Stimulated activated CD4-positive, alpha-beta T cell treated with anti-CD3 and anti-CD28 coated beads, Interleukin-15, amount 100 ng/mL, for 1 hour (primary cell): Measurements from ENCODE around the gene SULT1A1.
"Not testable (repeated sequence)": the region's sequence is repeated elsewhere in the genome, so short reads cannot be mapped to it uniquely, and the experiment has no call there.

Source experiments
- DNase-seq, 2 donors: peaks; one replicate each; pipeline ENCODE4 v3.0.0-alpha.2; 2020; ENCODE audit warnings: low read depth in 1 of 2, low spot score in 1 of 2

Gene SULT1A1

DNA sequence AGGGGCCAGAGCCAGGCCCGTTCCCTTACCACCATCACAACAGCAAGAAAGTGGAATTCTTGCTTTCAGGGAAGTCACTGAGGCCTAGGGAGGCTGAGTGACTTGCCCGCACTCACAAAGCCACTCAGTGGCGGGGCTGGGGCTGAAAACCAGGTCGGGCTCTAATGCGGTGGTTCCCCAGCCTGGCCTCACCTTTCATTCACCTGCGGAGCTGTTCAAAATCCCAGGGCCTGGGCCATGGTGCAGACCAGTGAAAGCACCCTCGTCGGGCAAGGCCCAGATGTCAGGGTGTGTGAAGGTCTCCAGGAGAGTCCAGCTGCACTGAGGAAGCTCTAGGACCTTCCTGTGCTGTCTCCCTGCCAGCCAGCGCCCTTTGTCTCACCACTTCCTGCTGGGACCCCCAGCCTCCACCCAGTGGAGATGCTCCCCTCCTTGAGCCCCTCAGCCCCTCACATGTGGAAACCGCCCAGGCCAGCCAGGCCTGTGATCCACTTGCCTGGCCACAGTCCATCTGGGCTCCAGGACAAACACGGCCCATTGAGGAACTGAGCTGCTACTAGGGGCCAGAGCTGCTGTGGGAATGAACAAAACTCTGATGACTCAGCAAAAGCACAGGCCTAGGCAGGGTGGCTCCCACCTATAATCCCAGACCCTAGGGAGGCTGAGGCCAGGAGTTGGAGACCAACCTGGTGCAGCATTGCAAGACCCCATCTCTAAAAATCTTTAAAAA, 812 bp downstream of the SULT1A1 start:
- DNase-seq = not testable (repeated sequence)

DNA sequence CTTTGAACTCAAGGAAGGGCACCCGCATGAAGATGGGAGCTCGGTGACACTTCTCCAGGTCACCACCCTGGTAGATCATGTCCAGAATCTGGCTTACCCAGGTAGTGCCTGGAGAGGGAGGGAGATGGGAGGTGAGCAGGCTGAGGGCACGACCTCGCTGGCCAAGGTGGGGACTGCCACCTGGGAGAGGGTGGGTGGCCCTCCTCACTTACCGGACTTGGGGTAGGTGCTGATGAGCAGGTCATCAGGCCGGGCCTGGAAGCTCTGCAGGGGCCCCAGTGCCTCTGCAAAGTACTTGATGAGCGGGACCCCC, 1.4 kb downstream of the SULT1A1 start:
- DNase-seq = not testable (repeated sequence)

DNA sequence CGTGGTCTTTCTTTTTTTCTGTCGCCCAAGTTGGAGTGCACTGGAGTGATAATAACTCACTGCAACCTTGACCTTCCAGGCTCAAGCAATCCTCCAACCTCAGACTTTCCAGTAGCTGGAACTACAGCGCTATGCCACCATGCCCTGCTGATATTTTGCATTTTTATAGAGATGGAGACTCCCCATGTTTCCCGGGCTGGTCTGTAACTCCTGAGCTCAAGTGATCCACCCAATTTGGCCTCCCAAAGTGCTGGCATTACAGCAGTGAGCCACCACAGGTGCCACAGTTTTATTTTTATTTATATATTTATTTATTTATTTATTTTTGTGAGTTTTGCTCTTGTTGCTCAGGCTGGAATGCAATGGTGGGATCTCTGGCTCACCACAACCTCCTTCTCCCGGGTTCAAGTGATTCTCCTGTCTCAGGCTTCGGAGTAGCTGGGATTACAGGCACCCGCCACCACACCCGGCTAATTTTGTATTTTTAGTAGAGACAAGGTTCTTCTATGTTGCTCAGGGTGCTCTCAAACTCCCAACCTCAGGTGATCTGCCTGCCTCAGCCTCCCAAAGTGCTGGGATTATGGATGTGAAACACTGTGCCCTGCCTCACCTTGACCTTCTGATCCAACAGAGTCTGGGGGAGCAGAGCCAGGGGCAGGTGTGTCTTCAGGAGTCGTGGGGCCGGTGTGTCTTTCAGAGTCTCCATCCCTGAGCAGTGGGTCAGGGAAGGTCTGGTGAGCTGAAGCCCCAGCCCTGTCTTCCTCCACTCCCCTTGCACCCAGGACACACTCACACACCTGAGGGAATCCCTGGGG, 2.0 kb downstream of the SULT1A1 start:
- DNase-seq = not testable (repeated sequence)

DNA sequence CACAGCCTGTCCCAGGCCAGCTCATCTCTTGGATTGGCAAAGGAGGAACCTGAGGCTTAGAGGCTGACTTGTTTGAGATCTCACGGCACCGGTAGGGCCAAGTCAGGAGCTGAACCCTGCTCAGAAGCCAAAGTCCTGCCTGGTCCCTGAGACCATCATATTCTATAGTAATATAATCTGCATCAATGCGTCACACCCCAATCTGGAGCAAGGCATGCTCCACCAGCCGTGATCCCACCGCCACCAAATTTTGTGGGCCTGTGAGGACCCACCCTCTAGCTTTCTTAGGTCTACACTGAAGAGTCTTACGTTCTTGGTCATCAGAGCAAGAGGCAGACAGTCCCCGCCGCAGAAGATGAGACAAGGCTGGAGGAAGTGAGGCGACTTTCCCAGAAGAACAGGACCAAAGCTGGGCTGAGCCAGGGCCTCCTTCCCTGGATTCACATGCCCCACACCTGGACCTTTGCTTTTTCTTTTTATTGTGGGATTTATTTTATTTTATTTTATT, 2.7 kb downstream of the SULT1A1 start:
- DNase-seq = no peak

DNA sequence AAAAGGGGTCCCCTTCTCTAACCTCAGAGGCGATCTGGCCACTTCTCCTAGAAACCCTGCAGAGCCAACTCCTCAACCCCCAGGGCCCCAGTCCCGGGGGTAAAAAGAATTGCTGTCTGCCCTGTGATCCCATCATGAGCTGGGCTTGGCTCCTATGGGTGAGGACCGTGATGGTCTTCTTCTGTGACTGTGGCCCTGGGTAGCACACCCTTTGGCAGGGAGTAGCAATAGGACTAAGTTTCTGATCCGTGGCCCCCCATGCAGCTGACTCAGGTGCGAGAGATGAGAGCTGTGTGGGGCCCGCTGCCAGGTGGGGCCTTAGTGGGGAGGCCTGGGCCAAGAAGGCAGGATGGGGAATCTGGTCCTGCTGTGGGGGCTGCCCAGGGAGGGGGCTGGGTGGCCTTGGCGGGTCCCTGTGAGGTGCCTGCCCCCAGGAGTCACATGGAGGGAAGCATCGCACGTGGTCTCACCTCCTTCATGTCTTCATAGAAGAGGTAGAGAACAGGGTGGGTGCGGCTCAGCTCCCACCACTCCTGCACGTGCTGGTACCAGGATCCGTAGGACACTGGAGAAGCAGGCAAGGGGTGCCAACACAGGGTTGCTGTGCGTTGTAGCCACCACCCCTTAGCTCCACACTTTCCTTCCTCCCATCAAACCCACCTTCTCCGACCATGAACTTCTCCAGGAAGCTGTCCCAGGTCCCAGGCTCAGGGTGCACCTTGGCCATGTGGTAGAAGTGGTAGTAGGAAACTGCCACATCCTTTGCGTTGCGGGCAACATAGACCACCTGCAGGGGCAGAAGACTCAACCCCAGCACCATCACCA, 3.3 kb downstream of the SULT1A1 start:
- DNase-seq = no peak

DNA sequence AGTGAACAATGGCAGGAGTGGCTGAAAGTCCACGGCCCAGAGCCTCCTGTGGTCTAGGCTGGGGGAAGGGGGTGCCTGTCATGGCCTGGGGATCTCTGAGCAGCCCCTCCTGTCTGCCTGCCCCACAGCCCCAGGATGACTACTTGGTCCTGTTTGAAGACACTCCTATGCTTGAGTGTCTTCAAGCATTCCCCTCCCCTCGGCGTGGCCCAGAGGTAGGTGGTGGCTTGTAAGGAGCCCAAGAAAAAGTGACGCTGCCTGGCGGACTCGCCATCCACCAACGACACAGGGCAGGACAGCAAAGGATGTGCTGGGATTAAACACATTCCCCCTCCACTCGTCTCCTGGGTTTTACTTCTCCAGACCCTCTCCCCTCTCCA, 5.7 kb downstream of the SULT1A1 start:
- no peak for DNase-seq

DNA sequence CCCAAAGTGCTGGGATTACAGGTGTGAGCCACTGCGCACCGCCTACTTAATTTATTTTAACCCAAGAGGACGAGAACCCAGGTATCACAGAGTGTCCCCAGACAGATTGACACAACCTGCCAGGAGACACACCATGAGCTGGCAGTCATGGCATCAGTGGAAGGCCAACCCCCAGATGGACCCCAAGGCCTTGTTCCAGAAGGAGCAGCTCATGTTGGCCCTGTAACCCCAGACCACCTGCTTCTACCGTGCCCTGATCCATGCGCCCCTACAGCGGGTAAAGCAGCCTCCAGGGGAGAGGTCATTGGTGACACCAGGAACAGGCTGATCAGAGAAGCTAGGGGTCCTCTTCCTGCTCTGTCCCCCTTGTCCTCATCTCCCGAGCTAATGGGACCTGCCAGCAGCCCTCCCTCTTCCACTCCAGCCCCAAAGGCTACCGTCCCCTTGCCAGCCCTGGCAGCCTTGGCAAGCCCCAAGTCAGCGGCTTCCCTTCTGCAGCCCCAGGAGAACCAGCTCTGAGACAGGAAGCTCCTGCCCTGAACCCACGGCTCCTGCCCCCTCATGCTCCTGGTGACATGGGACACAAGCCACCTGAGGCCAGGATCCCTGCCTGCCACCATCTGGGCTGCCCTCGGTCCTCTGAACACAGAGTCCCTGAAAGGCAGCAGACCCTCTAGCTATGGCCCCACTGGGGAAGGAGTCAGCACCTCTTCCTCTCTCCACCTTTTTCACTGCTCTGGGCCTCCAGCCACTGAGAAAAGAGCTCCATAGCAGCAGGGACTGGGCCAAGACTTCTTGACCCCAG, 6.3 kb downstream of the SULT1A1 start:
- DNase-seq = no peak

DNA sequence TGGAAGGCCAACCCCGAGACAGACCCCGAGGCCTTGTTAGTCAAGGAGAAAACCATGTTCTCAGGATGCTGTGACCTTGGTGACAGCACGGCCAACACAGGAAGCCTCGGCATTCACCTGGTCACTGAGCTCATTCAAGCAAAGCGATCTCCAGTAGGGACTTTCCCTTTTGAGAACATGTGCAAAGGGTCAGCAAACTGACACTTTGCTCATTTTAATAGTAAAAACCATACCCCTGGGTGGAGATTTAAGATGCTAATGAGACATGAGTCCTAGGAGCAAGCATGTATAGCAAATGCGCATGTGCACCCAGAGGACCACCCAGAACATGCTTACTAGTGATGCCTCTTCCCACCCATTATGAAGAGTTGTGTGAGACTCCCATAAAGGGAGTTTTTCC, 7.3 kb downstream of the SULT1A1 start:
- no peak for DNase-seq

DNA sequence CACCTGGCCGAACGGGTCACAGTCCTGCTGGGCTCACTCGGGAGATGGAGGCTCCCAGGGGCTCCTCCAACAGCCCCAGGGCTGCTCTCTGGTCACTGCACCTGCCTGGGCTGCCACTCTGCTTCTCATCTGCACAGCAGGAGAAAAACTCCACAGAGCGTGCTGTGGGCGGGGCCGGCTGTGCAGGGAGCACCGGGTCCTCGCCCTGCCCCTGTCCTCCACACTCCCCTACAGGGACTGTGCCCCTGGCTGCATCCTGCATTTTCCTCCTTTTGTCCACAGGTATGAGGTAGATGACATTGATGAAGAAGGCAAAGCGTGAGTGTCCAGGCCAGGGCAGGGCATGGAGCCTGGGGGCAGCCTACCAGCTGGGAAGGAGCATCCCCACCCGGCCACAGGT, 7.8 kb downstream of the SULT1A1 start:
- DNase-seq = not testable (repeated sequence)

DNA sequence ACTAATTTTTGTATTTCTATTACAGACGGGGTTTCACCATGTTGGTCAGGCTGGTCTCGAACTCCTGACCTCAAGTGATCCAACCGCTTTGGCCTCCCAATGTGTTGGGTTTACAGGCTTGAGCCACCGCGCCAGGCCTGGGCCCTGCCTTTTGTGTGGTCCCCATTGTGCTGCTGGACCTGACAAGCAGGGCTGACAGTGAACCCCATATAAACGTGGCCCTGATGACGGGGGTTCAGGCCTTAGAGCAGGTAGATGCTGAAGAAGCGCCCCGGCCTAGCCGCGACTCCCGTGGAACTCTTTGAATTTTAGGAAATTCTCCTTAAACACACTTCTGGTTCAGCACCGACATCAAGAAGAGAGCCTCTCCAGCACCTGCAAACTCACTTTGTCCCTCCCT, 8.3 kb downstream of the SULT1A1 start:
- not testable (repeated sequence) for DNase-seq

DNA sequence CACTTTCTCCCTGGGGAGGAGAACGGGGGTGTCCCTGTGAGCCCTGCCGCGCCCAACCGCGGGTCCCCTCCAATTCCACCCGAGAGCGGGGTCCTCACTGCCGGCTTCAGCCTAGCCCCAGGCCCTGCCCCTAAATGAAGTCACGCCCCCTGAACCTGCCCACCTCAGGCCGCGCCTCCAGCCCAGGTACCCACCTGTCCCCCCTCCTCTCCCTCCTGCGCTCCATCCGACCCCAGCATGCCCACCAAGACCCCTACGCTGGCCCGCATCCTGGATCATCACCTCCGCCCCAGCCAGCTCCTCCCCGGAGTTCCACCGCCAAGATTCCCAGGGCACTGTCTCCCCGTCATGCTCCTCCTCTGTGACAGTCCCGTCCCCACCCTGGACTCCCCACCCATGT, 8.9 kb downstream of the SULT1A1 start:
- DNase-seq = not testable (repeated sequence)

DNA sequence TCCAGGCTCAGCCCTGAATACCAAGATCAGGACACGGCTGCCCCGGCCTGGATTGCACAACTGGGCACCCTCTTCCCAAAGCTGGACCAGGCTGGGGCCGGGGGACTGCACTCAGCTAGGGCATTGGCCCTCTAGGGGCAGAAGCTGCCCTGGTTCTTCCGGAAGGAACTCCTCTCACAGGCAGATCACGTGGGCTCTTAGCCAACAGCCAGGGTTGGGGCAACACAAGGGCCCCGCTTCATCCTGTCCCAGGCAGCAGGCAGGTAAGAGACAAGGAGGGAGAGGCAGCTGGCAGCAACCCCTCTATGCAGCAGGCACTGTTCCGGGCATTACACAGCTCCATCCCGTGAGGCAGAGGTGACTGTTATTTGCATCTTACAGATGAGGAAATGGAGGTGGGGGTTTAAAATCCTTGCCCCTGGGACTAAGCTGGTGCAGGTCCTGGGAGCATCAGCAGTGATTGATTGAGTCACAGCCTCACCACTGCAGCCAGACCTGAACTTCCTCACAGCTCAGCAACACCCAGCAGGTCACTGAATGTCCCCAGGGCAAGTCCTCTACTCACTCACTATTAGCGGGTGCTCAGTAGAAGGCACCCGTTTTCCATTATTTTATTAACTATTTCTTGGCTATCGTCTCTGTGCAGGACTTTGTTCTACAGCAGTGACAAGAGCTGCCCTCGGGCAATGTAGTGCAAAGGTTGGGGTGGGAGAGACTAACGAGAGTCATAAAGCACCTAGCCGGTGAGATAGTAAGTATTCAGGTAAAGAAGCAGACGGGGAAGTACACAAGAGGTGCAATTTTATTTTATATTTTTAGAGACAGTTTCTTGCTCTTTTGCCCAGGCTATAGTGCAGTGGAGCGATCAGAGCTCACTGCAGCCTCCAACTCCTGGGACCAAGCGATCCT, 10.2 kb downstream of the SULT1A1 start:
- DNase-seq = not testable (repeated sequence)

DNA sequence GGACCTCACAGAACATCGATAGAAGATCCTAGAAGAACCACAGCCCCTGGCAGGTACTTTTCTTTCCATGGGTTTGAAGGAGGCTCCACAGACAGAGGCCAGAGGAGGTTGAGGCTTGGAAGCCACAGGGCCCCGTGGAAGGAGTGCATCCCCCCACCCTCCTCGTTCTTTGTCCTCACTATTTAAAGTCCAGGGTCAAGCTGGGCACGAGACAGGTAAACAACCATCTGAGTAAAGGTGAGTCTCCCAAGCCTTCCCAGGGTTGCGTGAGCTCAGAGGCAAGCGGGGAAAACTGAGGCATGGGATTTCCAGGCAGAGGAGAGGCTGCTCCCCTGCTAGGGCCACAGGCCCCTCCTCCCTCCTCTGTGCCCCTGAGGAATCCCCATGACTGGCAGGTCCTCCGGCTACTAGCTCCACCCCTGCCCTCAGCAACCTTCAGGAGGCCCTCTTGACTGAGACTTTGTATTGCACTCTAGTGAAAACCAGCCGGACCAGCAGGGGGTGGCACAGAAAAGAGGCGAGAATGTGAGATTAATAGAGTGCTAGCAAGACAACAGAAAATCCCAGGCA, 12.1 kb downstream of the SULT1A1 start:
- DNase-seq = no peak

DNA sequence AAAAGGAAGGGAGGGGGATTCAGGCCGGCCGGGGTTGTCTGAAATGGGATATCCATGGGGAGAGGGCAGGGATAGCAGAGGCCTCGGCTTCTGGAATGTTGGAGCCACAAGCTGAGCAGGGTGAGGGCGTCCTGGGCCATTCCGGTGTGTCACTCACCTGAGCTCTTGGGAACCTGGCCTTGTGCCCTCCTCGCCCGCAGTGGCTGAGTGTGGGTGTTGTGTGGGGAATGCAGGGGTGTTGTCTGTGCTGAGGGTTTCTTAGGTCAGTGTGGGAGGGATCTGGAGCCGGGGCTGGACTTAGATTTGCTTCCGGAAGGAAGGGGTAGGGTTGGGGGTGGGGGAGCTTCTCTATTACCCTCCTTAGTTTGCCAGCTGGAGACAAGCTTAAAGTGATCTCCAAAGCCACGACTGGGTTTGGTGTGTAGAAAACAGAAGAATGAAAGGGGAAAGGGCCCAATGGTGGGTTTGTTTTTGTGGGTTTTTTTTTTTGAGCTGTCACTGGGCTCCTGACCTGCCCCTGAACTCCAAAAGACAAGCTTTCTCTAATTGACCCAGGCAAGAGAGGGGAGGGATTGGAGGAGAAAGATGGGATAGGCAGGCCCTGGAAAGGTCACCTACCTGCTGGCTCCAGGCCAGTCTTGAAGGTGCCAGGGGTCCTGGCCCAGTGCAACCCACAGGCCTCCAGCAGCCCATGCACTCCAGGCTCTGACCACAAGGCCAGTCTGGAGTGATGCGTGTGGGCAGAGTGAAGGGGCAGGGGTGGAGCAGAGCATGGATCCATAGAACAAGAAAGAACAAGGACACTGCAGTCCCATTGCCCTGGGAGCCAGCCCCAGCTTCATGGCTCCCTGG, 12.8 kb downstream of the SULT1A1 start, which contains the start of gene SULT1A2:
SULT1A2 (minus strand) TSS at position 211 of the 852 bp plus-strand sequence. CDS start 1,120 bp downstream, outside the sequence.
- DNase-seq = no peak

DNA sequence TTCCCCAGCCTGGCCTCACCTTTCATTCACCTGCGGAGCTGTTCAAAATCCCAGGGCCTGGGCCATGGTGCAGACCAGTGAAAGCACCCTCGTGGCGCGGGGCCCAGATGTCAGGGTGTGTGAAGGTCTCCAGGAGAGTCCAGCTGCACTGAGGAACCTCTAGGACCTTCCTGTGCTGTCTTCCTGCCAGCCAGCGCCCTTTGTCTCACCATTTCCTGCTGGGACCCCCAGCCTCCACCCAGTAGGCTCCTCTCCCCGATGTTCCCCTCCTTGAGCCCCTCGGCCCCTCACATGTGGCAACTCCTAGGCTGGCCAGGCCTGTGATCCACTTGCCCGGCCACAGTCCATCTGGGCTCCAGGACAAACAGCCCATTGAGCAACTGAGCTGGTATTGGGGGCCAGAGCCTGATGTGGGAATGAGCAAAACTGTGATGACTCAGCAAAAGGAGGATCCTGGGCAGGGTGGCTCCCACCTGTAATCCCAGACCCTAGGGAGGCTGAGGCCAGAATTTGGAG, 13.7 kb downstream of the SULT1A1 start:
- no peak for DNase-seq

DNA sequence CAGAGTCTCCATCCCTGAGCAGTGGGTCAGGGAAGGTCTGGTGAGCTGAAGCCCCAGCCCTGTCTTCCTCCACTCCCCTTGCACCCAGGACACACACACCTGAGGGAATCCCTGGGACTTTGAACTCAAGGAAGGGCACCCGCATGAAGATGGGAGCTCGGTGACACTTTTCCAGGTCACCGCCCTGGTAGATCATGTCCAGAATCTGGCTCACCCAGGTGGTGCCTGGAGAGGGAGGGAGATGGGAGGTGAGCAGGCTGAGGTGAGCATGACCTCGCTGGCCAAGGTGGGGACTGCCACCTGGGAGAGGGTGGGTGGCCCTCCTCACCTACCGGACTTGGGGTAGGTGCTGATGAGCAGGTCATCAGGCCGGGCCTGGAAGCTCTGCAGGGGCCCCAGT, 14.4 kb downstream of the SULT1A1 start:
- not testable (repeated sequence) for DNase-seq

DNA sequence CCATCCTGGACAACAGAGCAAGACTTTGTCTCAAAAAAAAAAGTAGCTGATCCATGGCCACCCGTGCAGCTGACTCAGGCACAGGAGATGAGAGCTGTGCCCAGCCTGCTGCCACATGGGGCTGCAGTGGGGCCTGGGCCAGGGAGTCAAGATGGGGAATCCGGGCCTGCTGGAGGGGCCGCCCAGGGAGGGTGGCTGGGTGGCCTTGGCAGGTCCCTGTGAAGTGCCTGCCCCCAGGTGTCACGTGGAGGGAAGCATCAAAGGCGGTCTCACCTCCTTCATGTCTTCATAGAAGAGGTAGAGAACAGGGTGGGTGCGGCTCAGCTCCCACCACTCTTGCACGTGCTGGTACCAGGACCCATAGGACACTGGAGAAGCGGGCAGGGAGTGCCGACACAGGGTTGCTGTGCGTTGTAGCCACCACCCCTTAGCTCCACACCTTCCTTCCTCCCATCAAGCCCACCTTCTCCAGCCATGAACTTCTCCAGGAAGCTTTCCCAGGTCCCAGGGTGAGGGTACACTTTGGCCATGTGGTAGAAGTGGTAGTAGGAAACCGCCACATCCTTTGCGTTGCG, 16.8 kb downstream of the SULT1A1 start:
- no peak for DNase-seq

DNA sequence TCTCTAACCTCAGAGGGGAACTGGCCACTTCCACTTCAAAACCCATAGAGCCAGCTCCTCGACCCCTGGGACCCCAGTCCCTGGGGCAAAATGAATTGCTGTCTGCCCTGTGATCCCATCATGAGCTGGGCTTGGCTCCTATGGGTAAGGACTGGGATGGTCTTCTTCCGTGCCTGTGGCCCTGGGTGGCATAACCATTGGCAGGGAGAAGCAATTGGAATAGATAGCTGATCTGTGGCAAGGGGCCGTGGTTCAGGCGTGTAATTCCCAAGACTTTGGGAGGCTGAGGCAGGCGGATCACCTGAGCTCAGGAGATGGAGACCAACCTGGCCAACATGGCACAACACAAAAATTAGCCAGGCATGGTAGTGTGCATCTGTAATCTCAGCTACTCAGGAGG, 17.3 kb downstream of the SULT1A1 start:
- no peak for DNase-seq
